Ishikawa (cell line): ENCODE data around the gene ACMSD.

Source experiments
- CEBPB ChIP-seq: IDR thresholded peaks from 2 replicates; pipeline ENCODE4 v1.6.1; 2012
- CREB1 ChIP-seq: IDR thresholded peaks from 2 replicates; pipeline ENCODE4 v1.6.1; 2012; ENCODE audit warnings: low read depth
- EGR1 ChIP-seq: IDR thresholded peaks from 2 replicates; pipeline ENCODE4 v1.6.1; 2012
- FOXM1 ChIP-seq: IDR thresholded peaks from 2 replicates; pipeline ENCODE4 v1.6.1; 2012; ENCODE audit warnings: low read depth, borderline replicate concordance
- NFIC ChIP-seq: IDR thresholded peaks from 2 replicates; pipeline ENCODE4 v1.6.1; 2012
- RAD21 ChIP-seq: IDR thresholded peaks from 2 replicates; pipeline ENCODE4 v1.6.1; 2012; ENCODE audit warnings: low read depth
- TAF1 ChIP-seq: IDR thresholded peaks from 2 replicates; pipeline ENCODE4 v1.6.1; 2012; ENCODE audit warnings: low read depth, mild to moderate bottlenecking
- TCF12 ChIP-seq: IDR thresholded peaks from 2 replicates; pipeline ENCODE4 v1.6.1; 2012; ENCODE audit warnings: low read depth
- TEAD4 ChIP-seq: IDR thresholded peaks from 2 replicates; pipeline ENCODE4 v1.6.1; 2012
- USF1 ChIP-seq: IDR thresholded peaks from 2 replicates; pipeline ENCODE4 v1.6.1; 2012
- YY1 ChIP-seq: IDR thresholded peaks from 2 replicates; pipeline ENCODE4 v1.6.1; 2012; ENCODE audit warnings: low read depth
- TF ChIP-seq, protein P1 (sequence below): IDR thresholded peaks from 2 replicates; pipeline ENCODE4 v1.6.1; 2012; ENCODE audit warnings: low read depth, mild to moderate bottlenecking

DNA sequence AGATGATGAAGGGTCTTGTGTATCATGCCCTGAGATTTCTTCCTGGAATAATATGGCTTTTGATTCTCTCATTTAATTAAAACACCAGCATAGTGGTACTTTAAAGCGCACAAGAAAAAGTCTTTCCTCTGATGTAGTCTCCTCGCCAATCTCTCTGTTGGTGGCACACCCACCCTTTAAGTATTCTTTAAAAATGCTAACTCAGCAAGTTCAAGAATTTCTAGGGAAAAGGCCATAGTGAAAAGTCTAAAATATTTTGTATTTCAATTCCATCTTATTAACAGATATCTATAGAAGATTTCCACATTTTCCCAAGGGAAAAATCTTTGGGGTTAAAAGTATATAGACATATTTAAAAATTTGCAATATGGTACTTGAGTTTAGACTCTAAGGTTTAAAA is 34.7 kb downstream of the ACMSD start:
- no peak for TF ChIP-seq CEBPB
- TF ChIP-seq RAD21 = no peak
- TF ChIP-seq, protein P1, sequence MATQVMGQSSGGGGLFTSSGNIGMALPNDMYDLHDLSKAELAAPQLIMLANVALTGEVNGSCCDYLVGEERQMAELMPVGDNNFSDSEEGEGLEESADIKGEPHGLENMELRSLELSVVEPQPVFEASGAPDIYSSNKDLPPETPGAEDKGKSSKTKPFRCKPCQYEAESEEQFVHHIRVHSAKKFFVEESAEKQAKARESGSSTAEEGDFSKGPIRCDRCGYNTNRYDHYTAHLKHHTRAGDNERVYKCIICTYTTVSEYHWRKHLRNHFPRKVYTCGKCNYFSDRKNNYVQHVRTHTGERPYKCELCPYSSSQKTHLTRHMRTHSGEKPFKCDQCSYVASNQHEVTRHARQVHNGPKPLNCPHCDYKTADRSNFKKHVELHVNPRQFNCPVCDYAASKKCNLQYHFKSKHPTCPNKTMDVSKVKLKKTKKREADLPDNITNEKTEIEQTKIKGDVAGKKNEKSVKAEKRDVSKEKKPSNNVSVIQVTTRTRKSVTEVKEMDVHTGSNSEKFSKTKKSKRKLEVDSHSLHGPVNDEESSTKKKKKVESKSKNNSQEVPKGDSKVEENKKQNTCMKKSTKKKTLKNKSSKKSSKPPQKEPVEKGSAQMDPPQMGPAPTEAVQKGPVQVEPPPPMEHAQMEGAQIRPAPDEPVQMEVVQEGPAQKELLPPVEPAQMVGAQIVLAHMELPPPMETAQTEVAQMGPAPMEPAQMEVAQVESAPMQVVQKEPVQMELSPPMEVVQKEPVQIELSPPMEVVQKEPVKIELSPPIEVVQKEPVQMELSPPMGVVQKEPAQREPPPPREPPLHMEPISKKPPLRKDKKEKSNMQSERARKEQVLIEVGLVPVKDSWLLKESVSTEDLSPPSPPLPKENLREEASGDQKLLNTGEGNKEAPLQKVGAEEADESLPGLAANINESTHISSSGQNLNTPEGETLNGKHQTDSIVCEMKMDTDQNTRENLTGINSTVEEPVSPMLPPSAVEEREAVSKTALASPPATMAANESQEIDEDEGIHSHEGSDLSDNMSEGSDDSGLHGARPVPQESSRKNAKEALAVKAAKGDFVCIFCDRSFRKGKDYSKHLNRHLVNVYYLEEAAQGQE = no peak
- no peak for TF ChIP-seq FOXM1
- TF ChIP-seq NFIC = no peak
- no peak for TF ChIP-seq TAF1
- TF ChIP-seq TCF12 = no peak
- TF ChIP-seq TEAD4 = no peak
- TF ChIP-seq USF1 = no peak
- no peak for TF ChIP-seq YY1
- no peak for TF ChIP-seq CREB1
- TF ChIP-seq EGR1 = no peak
